Colonic mucosa (tissue), 4 donors: ENCODE data around the gene TPD52L1. TPM values are rescaled to one million over a fixed set of nuclear protein-coding genes. Genes with fewer than 3 reads are reported as not detected.

ENCODE experiments used
- DNase-seq: peaks from one replicate; pipeline ENCODE4 v3.0.0-alpha.2; 2020
- H3K27ac ChIP-seq: fragments of 200-600 bp; one replicate; pipeline ENCODE4 v1.8.0; 2021
- H3K27me3 ChIP-seq: fragments of 200-600 bp; one replicate; pipeline ENCODE4 v1.8.0; 2021
- H3K36me3 ChIP-seq: fragments of 200-600 bp; one replicate; pipeline ENCODE4 v1.8.0; 2021
- H3K4me1 ChIP-seq: fragments of 200-600 bp; one replicate; pipeline ENCODE4 v1.8.0; 2021; ENCODE audit warnings: mild to moderate bottlenecking
- H3K4me3 ChIP-seq: fragments of 200-600 bp; one replicate; pipeline ENCODE4 v1.8.0; 2021
- H3K9ac ChIP-seq, 2 donors: one replicate each; pipeline ENCODE4 v1.7.0; 2013; ENCODE audit warnings: control low read depth in 2 of 2, low read depth in 2 of 2, low read length in 2 of 2
- H3K9me3 ChIP-seq: fragments of 200-600 bp; one replicate; pipeline ENCODE4 v1.8.0; 2021
- CTCF ChIP-seq: fragments of 200-600 bp; IDR thresholded peaks from one replicate; pipeline ENCODE4 v1.8.0; 2022; ENCODE audit warnings: antibody characterized with exemption, mild to moderate bottlenecking
- intact Hi-C: fragments of 100-400 bp; cut with DNase I; formaldehyde crosslinking; loops from one replicate; pipeline ENCODE4 v1.14.1; 2022
- total RNA-seq, 2 donors: library from RNA; stranded (reverse); fragmentation: NEBNext Ultra II Directional in 1 of 2; extraction: Animal tissue kit (Norgen Biotek cat#: 25700) in 1 of 2; gene quantifications; one replicate each; pipeline ENCODE4 v1.2.1, GENCODE V29; 2021
- donor health status: healthy.
- donor health status: DM: no; HTN: no; CAD: no.
- donor health status: DM: no; HTN: no; CAD: no.

The TPD52L1 gene
- total RNA-seq, 2 donors from 2014 or later, result 15.5 to 16.9 TPM

- no peak for TF ChIP-seq CTCF
- no peak overlapping the region for H3K27ac ChIP-seq
- no peaks in the 10 kb centered on the region for H3K4me1 ChIP-seq
- H3K36me3 ChIP-seq, result no peaks in the 10 kb centered on the region
- H3K9me3 ChIP-seq, result no peaks in the 10 kb centered on the region
- H3K27me3 ChIP-seq, result no peaks in the 10 kb centered on the region
- no peak overlapping the region for H3K9ac ChIP-seq
- intact Hi-C loops, result no loop called here
- DNase-seq, result no peak
- no peak overlapping the region for H3K4me3 ChIP-seq
These were observed 131.8 kb downstream of the TPD52L1 start for GRCh38 chr6:125285353-125285752.

- no peaks in the 10 kb centered on the region for H3K36me3 ChIP-seq
- no peak for DNase-seq
- no peaks in the 10 kb centered on the region for H3K27me3 ChIP-seq
- H3K4me3 ChIP-seq, result no peak overlapping the region
- intact Hi-C loops, result no loop called here
- H3K9me3 ChIP-seq, result no peaks in the 10 kb centered on the region
- no peak overlapping the region for H3K9ac ChIP-seq
- H3K27ac ChIP-seq, result no peak overlapping the region
- H3K4me1 ChIP-seq, result no peaks in the 10 kb centered on the region
- TF ChIP-seq CTCF, result no peak
These were observed 132.4 kb downstream of the TPD52L1 start for GRCh38 chr6:125285936-125286335.

GRCh38 chr6:125287718-125288117 is 134.1 kb downstream of the TPD52L1 start:
- Histone ChIP-seq H3K9ac (no peak overlapping the region), H3K27me3 (no peaks in the 10 kb centered on the region), H3K9me3 (no peaks in the 10 kb centered on the region), H3K36me3 (no peaks in the 10 kb centered on the region), H3K4me1 (no peaks in the 10 kb centered on the region), H3K27ac (no peak overlapping the region), H3K4me3 (no peak overlapping the region)
- intact Hi-C loops, result no loop called here
- TF ChIP-seq CTCF, result no peak
- no peak for DNase-seq

GRCh38 chr6:125293587-125293986 is 140.0 kb downstream of the TPD52L1 start:
- Histone ChIP-seq H3K9me3 (no peaks in the 10 kb centered on the region), H3K4me1 (no peaks in the 10 kb centered on the region), H3K27ac (no peak overlapping the region), H3K36me3 (no peaks in the 10 kb centered on the region), H3K4me3 (no peak overlapping the region), H3K27me3 (no peaks in the 10 kb centered on the region), H3K9ac (no peak overlapping the region)
- TF ChIP-seq CTCF, result no peak
- intact Hi-C loops, result no loop called here
- no peak for DNase-seq

GRCh38 chr6:125294036-125294435 is 140.5 kb downstream of the TPD52L1 start:
- no peaks in the 10 kb centered on the region for H3K36me3 ChIP-seq

More at GRCh38 chr6:125294036-125294435, 140.5 kb downstream of the TPD52L1 start:
- no peak overlapping the region for H3K4me3 ChIP-seq
- DNase-seq, result no peak
- H3K4me1 ChIP-seq, result no peaks in the 10 kb centered on the region
- H3K9ac ChIP-seq, result no peak overlapping the region
- intact Hi-C loops, result no loop called here
- H3K27me3 ChIP-seq, result no peaks in the 10 kb centered on the region
- no peak overlapping the region for H3K27ac ChIP-seq
- TF ChIP-seq CTCF, result no peak
- no peaks in the 10 kb centered on the region for H3K9me3 ChIP-seq
